ENCODE measurements around the gene MYO1F. TPM values are rescaled to one million over a fixed set of nuclear protein-coding genes. Genes with fewer than 3 reads are reported as not detected.

Gene MYO1F
- total and polyA plus RNA-seq, 2 of the 13 experiments (the other 11 are each of a cell fraction or from before 2014, with no cell fraction given) = 0.09 to 0.13 TPM

DNA sequence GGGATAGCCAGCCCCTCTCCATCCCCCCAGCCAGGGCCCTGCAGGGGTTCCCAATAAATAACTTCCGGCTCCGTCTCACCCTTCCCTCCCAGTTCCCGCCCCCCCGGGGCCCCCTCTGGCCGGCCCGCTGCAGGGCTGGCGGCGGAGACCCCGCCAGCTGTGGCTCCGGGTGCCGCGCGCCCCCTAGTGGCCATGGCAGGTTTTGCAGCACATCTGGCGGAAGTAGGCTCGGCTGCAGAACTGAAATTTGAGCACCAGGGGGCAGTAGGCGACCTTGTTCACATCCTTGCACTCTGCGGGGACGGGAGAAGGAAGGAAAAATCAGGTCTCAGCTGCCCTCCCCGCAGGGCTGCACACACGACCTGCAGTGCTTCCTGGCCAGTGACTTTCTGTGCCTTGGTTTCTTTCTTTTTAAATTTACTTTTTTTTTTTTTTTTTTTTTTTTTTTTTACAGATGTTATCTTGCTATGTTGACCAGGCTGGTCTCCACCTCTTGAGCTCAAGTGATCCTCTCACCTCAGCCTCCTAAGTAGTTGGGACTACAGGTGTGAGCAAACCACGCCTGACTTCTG, 3.6 kb upstream of the MYO1F start (continued):
- TF ChIP-seq, protein P1, sequence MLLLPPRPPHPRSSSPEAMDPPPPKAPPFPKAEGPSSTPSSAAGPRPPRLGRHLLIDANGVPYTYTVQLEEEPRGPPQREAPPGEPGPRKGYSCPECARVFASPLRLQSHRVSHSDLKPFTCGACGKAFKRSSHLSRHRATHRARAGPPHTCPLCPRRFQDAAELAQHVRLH (CRISPR knock-in tag; IDR thresholded peaks at IDR 0.05; ENCODE audit: borderline replicate concordance, low read depth) = peak; percentile 72; the same call in 1 of the 2 replicates
- TF ChIP-seq ELF1 (CRISPR knock-in tag; IDR thresholded peaks at IDR 0.05) = peak; percentile 79
- no peak for TF ChIP-seq HOXA9 (CRISPR knock-in tag; IDR thresholded peaks at IDR 0.05; ENCODE audit: borderline replicate concordance)
- TF ChIP-seq, protein P2, sequence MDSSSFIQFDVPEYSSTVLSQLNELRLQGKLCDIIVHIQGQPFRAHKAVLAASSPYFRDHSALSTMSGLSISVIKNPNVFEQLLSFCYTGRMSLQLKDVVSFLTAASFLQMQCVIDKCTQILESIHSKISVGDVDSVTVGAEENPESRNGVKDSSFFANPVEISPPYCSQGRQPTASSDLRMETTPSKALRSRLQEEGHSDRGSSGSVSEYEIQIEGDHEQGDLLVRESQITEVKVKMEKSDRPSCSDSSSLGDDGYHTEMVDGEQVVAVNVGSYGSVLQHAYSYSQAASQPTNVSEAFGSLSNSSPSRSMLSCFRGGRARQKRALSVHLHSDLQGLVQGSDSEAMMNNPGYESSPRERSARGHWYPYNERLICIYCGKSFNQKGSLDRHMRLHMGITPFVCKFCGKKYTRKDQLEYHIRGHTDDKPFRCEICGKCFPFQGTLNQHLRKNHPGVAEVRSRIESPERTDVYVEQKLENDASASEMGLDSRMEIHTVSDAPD (CRISPR knock-in tag; IDR thresholded peaks at IDR 0.05) = no peak
- TF ChIP-seq TBX2 (CRISPR knock-in tag; IDR thresholded peaks at IDR 0.05; ENCODE audit: borderline replicate concordance) = no peak
- TF ChIP-seq MXD4 (CRISPR knock-in tag; IDR thresholded peaks at IDR 0.05) = 0 out of 2 replicates have a peak, but pooled peaks have one; percentile 38
- no peak for TF ChIP-seq ZNF883 (CRISPR knock-in tag; IDR thresholded peaks at IDR 0.05; ENCODE audit: not compliant biosample characterization)
- no peak for TF ChIP-seq ZNF17 (CRISPR knock-in tag; IDR thresholded peaks at IDR 0.05)
- TF ChIP-seq, protein P3, sequence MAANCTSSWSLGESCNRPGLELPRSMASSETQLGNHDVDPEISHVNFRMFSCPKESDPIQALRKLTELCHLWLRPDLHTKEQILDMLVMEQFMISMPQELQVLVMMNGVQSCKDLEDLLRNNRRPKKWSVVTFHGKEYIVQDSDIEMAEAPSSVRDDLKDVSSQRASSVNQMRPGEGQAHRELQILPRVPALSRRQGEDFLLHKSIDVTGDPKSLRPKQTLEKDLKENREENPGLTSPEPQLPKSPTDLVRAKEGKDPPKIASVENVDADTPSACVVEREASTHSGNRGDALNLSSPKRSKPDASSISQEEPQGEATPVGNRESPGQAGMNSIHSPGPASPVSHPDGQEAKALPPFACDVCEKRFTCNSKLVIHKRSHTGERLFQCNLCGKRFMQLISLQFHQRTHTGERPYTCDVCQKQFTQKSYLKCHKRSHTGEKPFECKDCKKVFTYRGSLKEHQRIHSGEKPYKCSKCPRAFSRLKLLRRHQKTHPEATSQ (CRISPR knock-in tag; IDR thresholded peaks at IDR 0.05; ENCODE audit: borderline replicate concordance) = no peak
- TF ChIP-seq TBP (CRISPR knock-in tag; IDR thresholded peaks at IDR 0.05) = no peak
- TF ChIP-seq, protein P4, sequence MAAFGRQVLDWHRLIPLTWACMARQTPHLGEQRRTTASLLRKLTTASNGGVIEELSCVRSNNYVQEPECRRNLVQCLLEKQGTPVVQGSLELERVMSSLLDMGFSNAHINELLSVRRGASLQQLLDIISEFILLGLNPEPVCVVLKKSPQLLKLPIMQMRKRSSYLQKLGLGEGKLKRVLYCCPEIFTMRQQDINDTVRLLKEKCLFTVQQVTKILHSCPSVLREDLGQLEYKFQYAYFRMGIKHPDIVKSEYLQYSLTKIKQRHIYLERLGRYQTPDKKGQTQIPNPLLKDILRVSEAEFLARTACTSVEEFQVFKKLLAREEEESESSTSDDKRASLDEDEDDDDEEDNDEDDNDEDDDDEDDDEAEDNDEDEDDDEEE (CRISPR knock-in tag; IDR thresholded peaks at IDR 0.05) = no peak
- TF ChIP-seq, protein P5, sequence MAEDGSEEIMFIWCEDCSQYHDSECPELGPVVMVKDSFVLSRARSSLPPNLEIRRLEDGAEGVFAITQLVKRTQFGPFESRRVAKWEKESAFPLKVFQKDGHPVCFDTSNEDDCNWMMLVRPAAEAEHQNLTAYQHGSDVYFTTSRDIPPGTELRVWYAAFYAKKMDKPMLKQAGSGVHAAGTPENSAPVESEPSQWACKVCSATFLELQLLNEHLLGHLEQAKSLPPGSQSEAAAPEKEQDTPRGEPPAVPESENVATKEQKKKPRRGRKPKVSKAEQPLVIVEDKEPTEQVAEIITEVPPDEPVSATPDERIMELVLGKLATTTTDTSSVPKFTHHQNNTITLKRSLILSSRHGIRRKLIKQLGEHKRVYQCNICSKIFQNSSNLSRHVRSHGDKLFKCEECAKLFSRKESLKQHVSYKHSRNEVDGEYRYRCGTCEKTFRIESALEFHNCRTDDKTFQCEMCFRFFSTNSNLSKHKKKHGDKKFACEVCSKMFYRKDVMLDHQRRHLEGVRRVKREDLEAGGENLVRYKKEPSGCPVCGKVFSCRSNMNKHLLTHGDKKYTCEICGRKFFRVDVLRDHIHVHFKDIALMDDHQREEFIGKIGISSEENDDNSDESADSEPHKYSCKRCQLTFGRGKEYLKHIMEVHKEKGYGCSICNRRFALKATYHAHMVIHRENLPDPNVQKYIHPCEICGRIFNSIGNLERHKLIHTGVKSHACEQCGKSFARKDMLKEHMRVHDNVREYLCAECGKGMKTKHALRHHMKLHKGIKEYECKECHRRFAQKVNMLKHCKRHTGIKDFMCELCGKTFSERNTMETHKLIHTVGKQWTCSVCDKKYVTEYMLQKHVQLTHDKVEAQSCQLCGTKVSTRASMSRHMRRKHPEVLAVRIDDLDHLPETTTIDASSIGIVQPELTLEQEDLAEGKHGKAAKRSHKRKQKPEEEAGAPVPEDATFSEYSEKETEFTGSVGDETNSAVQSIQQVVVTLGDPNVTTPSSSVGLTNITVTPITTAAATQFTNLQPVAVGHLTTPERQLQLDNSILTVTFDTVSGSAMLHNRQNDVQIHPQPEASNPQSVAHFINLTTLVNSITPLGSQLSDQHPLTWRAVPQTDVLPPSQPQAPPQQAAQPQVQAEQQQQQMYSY (CRISPR knock-in tag; IDR thresholded peaks at IDR 0.05) = no peak
- no peak for TF ChIP-seq NFE2L1 (CRISPR knock-in tag; IDR thresholded peaks at IDR 0.05; ENCODE audit: borderline replicate concordance)
- no peak for TF ChIP-seq ZNF605 (CRISPR knock-in tag; IDR thresholded peaks at IDR 0.05)
- no peak for TF ChIP-seq RARG (CRISPR knock-in tag; IDR thresholded peaks at IDR 0.05; ENCODE audit: low read depth)

Data from HepG2 (cell line).